HG03095 (cell line): ENCODE data around the gene SLC46A1.
"Not testable (repeated sequence)": the region's sequence is repeated elsewhere in the genome, so short reads cannot be mapped to it uniquely, and the experiment has no call there.

Experiments used
- ATAC-seq: cut with Tn5 transposase; IDR thresholded peaks from one replicate; pipeline ENCODE4 v1.9.1; 2021; ENCODE audit warnings: moderate library complexity; ENCODE audit not compliant: unreplicated experiment

Gene SLC46A1

GRCh38 chr17:28405632-28406472, at the start of gene SLC46A1:
Gene SLC46A1, minus strand, starts transcription at chr17:28406212. Its CDS starts 98 bp downstream, at chr17:28406114.
- peak; percentile 68 for ATAC-seq

- no peak for ATAC-seq
These were observed 43.8 kb upstream of the SLC46A1 start for GRCh38 chr17:28449859-28450258.

GRCh38 chr17:28447396-28447760, 41.4 kb upstream of the SLC46A1 start:
- ATAC-seq = no peak

- no peak for ATAC-seq
These were observed 40.8 kb upstream of the SLC46A1 start for GRCh38 chr17:28446716-28447395.

GRCh38 chr17:28443901-28444638, 38.1 kb upstream of the SLC46A1 start:
- ATAC-seq = no peak

GRCh38 chr17:28434326-28434725, 28.3 kb upstream of the SLC46A1 start:
- not testable (repeated sequence) for ATAC-seq

- ATAC-seq = no peak
These were observed 27.7 kb upstream of the SLC46A1 start for GRCh38 chr17:28433721-28434120.

- not testable (repeated sequence) for ATAC-seq
These were observed 22.0 kb upstream of the SLC46A1 start for GRCh38 chr17:28427982-28428381.

GRCh38 chr17:28427371-28427770, 21.4 kb upstream of the SLC46A1 start:
- ATAC-seq = no peak

- ATAC-seq = no peak
These were observed 20.1 kb upstream of the SLC46A1 start for GRCh38 chr17:28426081-28426519.

- no peak for ATAC-seq
These were observed 19.2 kb upstream of the SLC46A1 start for GRCh38 chr17:28425206-28425605.

- ATAC-seq = no peak
These were observed 15.8 kb upstream of the SLC46A1 start for GRCh38 chr17:28421787-28422305.

- ATAC-seq = no peak
These were observed 10.8 kb upstream of the SLC46A1 start for GRCh38 chr17:28416703-28417311.

- ATAC-seq = no peak
These were observed 9.9 kb upstream of the SLC46A1 start for GRCh38 chr17:28415886-28416285.

- ATAC-seq = no peak
These were observed 7.8 kb upstream of the SLC46A1 start for GRCh38 chr17:28413804-28414203.

- ATAC-seq = no peak
These were observed 6.1 kb upstream of the SLC46A1 start for GRCh38 chr17:28412099-28412498.

GRCh38 chr17:28407974-28408306, 1.9 kb upstream of the SLC46A1 start:
- no peak for ATAC-seq

GRCh38 chr17:28407130-28407973, 1.3 kb upstream of the SLC46A1 start:
- ATAC-seq = no peak

- ATAC-seq = no peak
These were observed 432 bp upstream of the SLC46A1 start for GRCh38 chr17:28406473-28406814.
